Central memory CD8-positive, alpha-beta T cell (primary cell): ENCODE results near the gene ITPA.

Experiments used
- ATAC-seq: fragments of 150-1000 bp; cut with Tn5 transposase; replicated peaks from 2 replicates; pipeline ENCODE4 v1.10.0; 2022; ENCODE audit warnings: mild to moderate bottlenecking, moderate FRiP score, moderate number of reproducible peaks; ENCODE audit not compliant: poor library complexity, severe bottlenecking; ENCODE audit errors: extremely low read depth
- DNase-seq, 2 donors: peaks; one replicate each; pipeline ENCODE4 v3.0.0; 2021; ENCODE audit warnings: low spot score in 2 of 2
- H3K27ac Mint-ChIP-seq: one replicate; pipeline ENCODE4 v1.8.0; 2022; ENCODE audit warnings: low read depth, mild to moderate bottlenecking, moderate library complexity, mixed read lengths
- H3K27me3 Mint-ChIP-seq: one replicate; pipeline ENCODE4 v1.8.0; 2022; ENCODE audit warnings: mixed read lengths
- H3K36me3 Mint-ChIP-seq: one replicate; pipeline ENCODE4 v1.8.0; 2022; ENCODE audit warnings: mild to moderate bottlenecking, moderate library complexity, mixed read lengths; ENCODE audit not compliant: insufficient read depth
- H3K4me1 Mint-ChIP-seq: one replicate; pipeline ENCODE4 v1.8.0; 2022; ENCODE audit warnings: mixed read lengths
- H3K4me3 Mint-ChIP-seq: one replicate; pipeline ENCODE4 v1.8.0; 2022; ENCODE audit warnings: mild to moderate bottlenecking, moderate library complexity, mixed read lengths
- H3K9me3 Mint-ChIP-seq: one replicate; pipeline ENCODE4 v1.8.0; 2022; ENCODE audit warnings: mixed read lengths

The ITPA gene

GRCh38 chr20:3251806-3252205 lies 42.5 kb downstream of the ITPA start:
- no peak for ATAC-seq
- H3K4me3 Mint-ChIP-seq = no peak overlapping the region
- H3K36me3 Mint-ChIP-seq = peaks cover 11% of the 10 kb centered on the region

GRCh38 chr20:3255728-3256127 lies 46.4 kb downstream of the ITPA start:
- DNase-seq (no peak), ATAC-seq (no peak)
- Mint-ChIP-seq H3K9me3 (no peaks in the 10 kb centered on the region), H3K4me1 (no peaks in the 10 kb centered on the region), H3K36me3 (peaks cover 11% of the 10 kb centered on the region), H3K27ac (no peak overlapping the region), H3K4me3 (no peak overlapping the region), H3K27me3 (peaks cover under 1% of the 10 kb centered on the region)

More at GRCh38 chr20:3251806-3252205, 42.5 kb downstream of the ITPA start:
- no peak for DNase-seq
- Mint-ChIP-seq H3K4me1 (no peaks in the 10 kb centered on the region), H3K27me3 (peaks cover 15% of the 10 kb centered on the region), H3K9me3 (no peaks in the 10 kb centered on the region), H3K27ac (no peak overlapping the region)

- DNase-seq = no peak
- Mint-ChIP-seq H3K9me3 (no peaks in the 10 kb centered on the region), H3K4me3 (no peak overlapping the region), H3K36me3 (peaks cover 9% of the 10 kb centered on the region), H3K27me3 (no peaks in the 10 kb centered on the region), H3K27ac (no peak overlapping the region), H3K4me1 (no peaks in the 10 kb centered on the region)
- ATAC-seq = no peak
Observed at GRCh38 chr20:3258429-3258828, 49.1 kb downstream of the ITPA start.

- no peak for DNase-seq
- peaks cover 15% of the 10 kb centered on the region for H3K36me3 Mint-ChIP-seq
- H3K27ac Mint-ChIP-seq = no peak overlapping the region
- no peak overlapping the region for H3K4me3 Mint-ChIP-seq
- ATAC-seq = no peak
- H3K4me1 Mint-ChIP-seq = no peaks in the 10 kb centered on the region
- no peaks in the 10 kb centered on the region for H3K27me3 Mint-ChIP-seq
- H3K9me3 Mint-ChIP-seq = no peaks in the 10 kb centered on the region
Observed at GRCh38 chr20:3262566-3262965, 53.3 kb downstream of the ITPA start.

- Mint-ChIP-seq H3K4me1 (no peaks in the 10 kb centered on the region), H3K4me3 (no peak overlapping the region), H3K36me3 (peaks cover 11% of the 10 kb centered on the region), H3K27ac (no peak overlapping the region), H3K27me3 (no peaks in the 10 kb centered on the region), H3K9me3 (no peaks in the 10 kb centered on the region)
- DNase-seq (no peak), ATAC-seq (no peak)
Observed at GRCh38 chr20:3270051-3270450, 60.8 kb downstream of the ITPA start.

- ATAC-seq (no peak), DNase-seq (no peak)
- no peaks in the 10 kb centered on the region for H3K27me3 Mint-ChIP-seq
- H3K4me3 Mint-ChIP-seq = no peak overlapping the region
- no peak overlapping the region for H3K27ac Mint-ChIP-seq
- no peaks in the 10 kb centered on the region for H3K9me3 Mint-ChIP-seq
- peaks cover 9% of the 10 kb centered on the region for H3K36me3 Mint-ChIP-seq
- no peaks in the 10 kb centered on the region for H3K4me1 Mint-ChIP-seq
Observed at GRCh38 chr20:3273371-3273770, 64.1 kb downstream of the ITPA start.
